ACHN (cell line): ENCODE results near the gene TOP2B.

Source experiments
- DNase-seq: peaks from one replicate; pipeline ENCODE4 v3.0.0-alpha.2; 2015
- in situ Hi-C: cut with HindIII; loops from 2 replicates; pipeline ENCODE4 v1.10.0; 2017; ENCODE audit warnings: low sequenced_read_pairs, low pct_ligation_motif_present, low pct_unique_long_range_greater_than_20kb

TOP2B gene

DNA sequence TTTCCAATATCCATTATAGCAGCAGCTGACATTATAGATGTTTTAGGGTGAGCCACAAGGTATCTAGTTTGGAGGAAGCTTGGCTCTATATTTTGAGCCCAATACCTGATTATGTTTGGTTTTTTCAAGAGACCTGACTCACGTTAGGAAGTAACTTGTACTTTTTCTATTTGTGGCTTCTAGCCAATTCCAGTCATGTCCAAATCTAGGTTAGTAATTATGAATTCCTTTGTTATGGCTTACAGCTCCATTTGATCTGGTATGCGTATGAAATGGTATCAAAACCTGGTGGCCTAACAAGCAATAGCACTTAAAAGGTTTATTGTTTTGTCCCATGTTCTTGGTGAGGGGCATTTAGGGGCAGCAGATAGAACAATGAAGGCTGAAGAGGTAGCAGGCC lies 115.9 kb downstream of the TOP2B start:
- in situ Hi-C loops, result no loop called here
- no peak for DNase-seq

DNA sequence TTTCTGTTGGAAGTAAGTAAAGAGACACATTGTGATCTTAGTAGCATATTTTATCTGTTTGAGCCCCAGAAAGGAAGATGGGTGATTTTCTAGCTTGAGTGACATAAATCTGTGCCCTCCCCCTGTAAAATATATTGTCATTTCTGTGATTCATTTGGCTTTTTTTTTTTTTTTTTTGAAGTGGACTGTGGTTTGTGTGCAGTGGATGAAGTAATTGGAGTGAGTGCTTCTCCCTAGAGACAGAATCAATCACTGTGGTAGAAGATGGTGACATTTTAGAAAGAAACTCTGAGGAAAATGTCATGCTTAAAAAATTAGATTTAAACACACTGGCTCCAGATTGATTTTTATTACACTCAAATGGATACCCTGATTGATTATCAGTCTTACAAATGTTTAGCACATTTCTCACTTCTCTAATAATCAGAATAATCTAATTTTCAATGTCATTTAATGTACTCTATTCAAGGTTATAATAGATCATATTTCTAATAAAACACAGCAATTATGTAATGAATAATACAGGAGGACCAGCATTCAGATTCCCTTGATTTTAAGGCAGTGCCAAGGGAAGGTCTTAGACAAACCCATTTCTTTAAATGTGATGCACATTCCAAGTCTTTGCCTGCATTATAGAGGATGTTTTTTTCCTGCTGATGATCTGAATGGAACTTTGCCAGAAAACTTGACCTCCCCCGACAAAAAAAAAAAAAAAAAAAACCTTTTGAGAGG lies 116.6 kb downstream of the TOP2B start:
- in situ Hi-C loops, result no loop called here
- DNase-seq, result no peak
